Mesothelial cell of epicardium (in vitro differentiated cells): ENCODE results near the gene ANKMY2. TPM values are rescaled to one million over a fixed set of nuclear protein-coding genes. Genes with fewer than 3 reads are reported as not detected.

Source experiments
- DNase-seq, 2 experiments: peaks; one replicate each; pipeline ENCODE4 v3.0.0; 2021; ENCODE audit warnings: low spot score in 2 of 2; ENCODE audit not compliant: unreplicated experiment in 2 of 2
- H3K27ac Mint-ChIP-seq: 2 replicates; pipeline ENCODE4 v1.8.0; 2021; ENCODE audit warnings: mixed read lengths
- H3K27me3 Mint-ChIP-seq: 2 replicates; pipeline ENCODE4 v1.8.0; 2021; ENCODE audit warnings: low read depth, mixed read lengths
- H3K36me3 Mint-ChIP-seq: 2 replicates; pipeline ENCODE4 v1.8.0; 2021; ENCODE audit warnings: mixed read lengths
- H3K4me1 Mint-ChIP-seq: 2 replicates; pipeline ENCODE4 v1.8.0; 2021; ENCODE audit warnings: mixed read lengths
- H3K4me3 Mint-ChIP-seq: 2 replicates; pipeline ENCODE4 v1.8.0; 2021; ENCODE audit warnings: mild to moderate bottlenecking, moderate library complexity, mixed read lengths
- H3K9me3 Mint-ChIP-seq: 2 replicates; pipeline ENCODE4 v1.8.0; 2021; ENCODE audit warnings: mixed read lengths
- CTCF ChIP-seq: fragments of 200-600 bp; sonication (generic); IDR thresholded peaks from one replicate; pipeline ENCODE4 v1.5.0; 2021; ENCODE audit warnings: antibody characterized with exemption; ENCODE audit not compliant: unreplicated experiment
- total RNA-seq: library from RNA; stranded (reverse); gene quantifications from 3 replicates; pipeline ENCODE4 v1.2.1, GENCODE V29; 2021

Gene ANKMY2
- total RNA-seq, 1 donor from 2014 or later, result 25.0 TPM

- Mint-ChIP-seq H3K27ac (no peak overlapping the region), H3K27me3 (no peaks in the 10 kb centered on the region), H3K4me3 (no peak overlapping the region), H3K36me3 (peaks cover 23% of the 10 kb centered on the region), H3K4me1 (no peaks in the 10 kb centered on the region), H3K9me3 (no peaks in the 10 kb centered on the region)
- DNase-seq, result no peak
- no peak for TF ChIP-seq CTCF
Observed at GRCh38 chr7:16630654-16631053, 14.9 kb downstream of the ANKMY2 start.

- no peak for DNase-seq
- TF ChIP-seq CTCF, result no peak
- Mint-ChIP-seq H3K9me3 (no peaks in the 10 kb centered on the region), H3K36me3 (peaks cover 19% of the 10 kb centered on the region), H3K27ac (no peak overlapping the region), H3K4me1 (no peaks in the 10 kb centered on the region), H3K4me3 (no peak overlapping the region), H3K27me3 (no peaks in the 10 kb centered on the region)
Observed at GRCh38 chr7:16627236-16627635, 18.3 kb downstream of the ANKMY2 start.

- Mint-ChIP-seq H3K9me3 (no peaks in the 10 kb centered on the region), H3K27me3 (no peaks in the 10 kb centered on the region), H3K4me1 (no peaks in the 10 kb centered on the region), H3K4me3 (no peak overlapping the region), H3K36me3 (peaks cover 19% of the 10 kb centered on the region), H3K27ac (no peak overlapping the region)
- no peak for DNase-seq
- TF ChIP-seq CTCF, result no peak
Observed at GRCh38 chr7:16626388-16626787, 19.2 kb downstream of the ANKMY2 start.

- no peaks in the 10 kb centered on the region for H3K4me1 Mint-ChIP-seq
- H3K9me3 Mint-ChIP-seq, result peaks cover 20% of the 10 kb centered on the region
- TF ChIP-seq CTCF, result no peak
- H3K27me3 Mint-ChIP-seq, result no peaks in the 10 kb centered on the region
- no peak overlapping the region for H3K4me3 Mint-ChIP-seq
- DNase-seq, result no peak
- H3K36me3 Mint-ChIP-seq, result peaks cover 51% of the 10 kb centered on the region
- H3K27ac Mint-ChIP-seq, result no peak overlapping the region
Observed at GRCh38 chr7:16619979-16620408, 25.6 kb downstream of the ANKMY2 start.

- peaks cover 20% of the 10 kb centered on the region for H3K9me3 Mint-ChIP-seq
- no peak overlapping the region for H3K4me3 Mint-ChIP-seq
- H3K27ac Mint-ChIP-seq, result no peak overlapping the region
- no peaks in the 10 kb centered on the region for H3K4me1 Mint-ChIP-seq
- DNase-seq, result no peak
- TF ChIP-seq CTCF, result no peak
- peaks cover 47% of the 10 kb centered on the region for H3K36me3 Mint-ChIP-seq
- H3K27me3 Mint-ChIP-seq, result no peaks in the 10 kb centered on the region
Observed at GRCh38 chr7:16616542-16616941, 29.0 kb downstream of the ANKMY2 start.

- no peak for DNase-seq
- Mint-ChIP-seq H3K9me3 (peaks cover 20% of the 10 kb centered on the region), H3K27me3 (no peaks in the 10 kb centered on the region), H3K4me1 (no peaks in the 10 kb centered on the region), H3K36me3 (peaks cover 44% of the 10 kb centered on the region), H3K27ac (no peak overlapping the region), H3K4me3 (no peak overlapping the region)
- no peak for TF ChIP-seq CTCF
Observed at GRCh38 chr7:16616122-16616521, 29.4 kb downstream of the ANKMY2 start.
